Activated naive CD4-positive, alpha-beta T cell treated with anti-CD3 and anti-CD28 coated beads, Interleukin-2, amount 50 U/mL, for 72 hours (primary cell): ENCODE data around the gene RAPGEF4. TPM values are rescaled to one million over a fixed set of nuclear protein-coding genes. Genes with fewer than 3 reads are reported as not detected.

Experiments
- ATAC-seq, 2 donors: fragments of 150-1000 bp; cut with Tn5 transposase; 2 replicates each; pipeline ENCODE4 v1.10.0; 2021; ENCODE audit warnings: mild to moderate bottlenecking in 2 of 2, moderate library complexity in 2 of 2
- DNase-seq, 2 donors: peaks; one replicate each; pipeline ENCODE4 v3.0.0; 2021 to 2022; ENCODE audit warnings: low spot score in 2 of 2
- H3K27ac Mint-ChIP-seq, 2 donors: one replicate each; pipeline ENCODE4 v1.8.0; 2022; ENCODE audit warnings: mild to moderate bottlenecking in 2 of 2, mixed read lengths in 2 of 2
- H3K36me3 Mint-ChIP-seq, 2 donors: one replicate each; pipeline ENCODE4 v1.8.0; 2022; ENCODE audit warnings: mixed read lengths in 2 of 2
- H3K9me3 Mint-ChIP-seq, 2 donors: one replicate each; pipeline ENCODE4 v1.8.0; 2022; ENCODE audit warnings: mixed read lengths in 2 of 2
- total RNA-seq, 2 donors: library from RNA; stranded (reverse); gene quantifications; one replicate each; pipeline ENCODE4 v1.2.3, GENCODE V29; 2022

The RAPGEF4 gene
- total RNA-seq, 2 donors from 2014 or later, result 1.0 to 1.3 TPM

DNA sequence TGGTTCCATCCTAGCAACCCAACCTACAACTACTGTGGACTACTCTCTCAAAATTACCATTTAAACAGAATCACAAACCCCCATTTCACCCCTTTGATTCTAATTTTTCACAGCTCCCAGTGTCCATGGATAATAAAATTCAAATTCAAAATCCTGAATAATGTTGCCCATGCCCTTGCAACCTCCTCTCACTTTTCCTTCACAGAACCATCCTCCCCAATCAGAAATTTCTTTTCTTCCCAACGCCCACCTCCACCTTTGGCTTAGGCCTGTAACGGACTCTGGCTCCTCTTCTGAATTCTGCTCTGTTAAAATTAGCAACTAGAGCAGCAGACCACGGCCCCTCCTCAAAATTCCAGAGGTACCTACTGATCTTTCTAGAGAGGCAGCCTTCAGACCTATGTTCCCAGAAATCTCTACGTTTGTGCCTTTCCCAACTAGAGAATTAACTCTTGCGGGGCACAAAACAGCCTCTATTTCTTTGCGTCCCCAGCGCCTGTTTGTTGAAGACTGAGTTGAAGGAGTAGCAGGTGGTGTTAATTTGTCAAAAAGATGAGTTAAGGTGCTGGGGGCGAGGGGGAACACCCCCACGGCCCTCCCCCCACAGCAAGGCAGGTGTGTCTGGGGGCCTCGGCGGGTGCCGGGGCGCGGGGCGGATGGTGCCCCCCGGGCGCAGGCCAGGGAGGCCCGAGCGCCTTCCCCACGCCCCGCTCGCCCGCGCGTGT is 339.6 kb downstream of the RAPGEF4 start:
- ATAC-seq, result no peak
- Mint-ChIP-seq H3K36me3 (peaks cover 9 to 12% of the 10 kb centered on the region in 2 donors), H3K9me3 (no peaks in the 10 kb centered on the region), H3K27ac (peak overlapping the region in 1 of 2 donors; percentile 7)
- DNase-seq, result no peak

DNA sequence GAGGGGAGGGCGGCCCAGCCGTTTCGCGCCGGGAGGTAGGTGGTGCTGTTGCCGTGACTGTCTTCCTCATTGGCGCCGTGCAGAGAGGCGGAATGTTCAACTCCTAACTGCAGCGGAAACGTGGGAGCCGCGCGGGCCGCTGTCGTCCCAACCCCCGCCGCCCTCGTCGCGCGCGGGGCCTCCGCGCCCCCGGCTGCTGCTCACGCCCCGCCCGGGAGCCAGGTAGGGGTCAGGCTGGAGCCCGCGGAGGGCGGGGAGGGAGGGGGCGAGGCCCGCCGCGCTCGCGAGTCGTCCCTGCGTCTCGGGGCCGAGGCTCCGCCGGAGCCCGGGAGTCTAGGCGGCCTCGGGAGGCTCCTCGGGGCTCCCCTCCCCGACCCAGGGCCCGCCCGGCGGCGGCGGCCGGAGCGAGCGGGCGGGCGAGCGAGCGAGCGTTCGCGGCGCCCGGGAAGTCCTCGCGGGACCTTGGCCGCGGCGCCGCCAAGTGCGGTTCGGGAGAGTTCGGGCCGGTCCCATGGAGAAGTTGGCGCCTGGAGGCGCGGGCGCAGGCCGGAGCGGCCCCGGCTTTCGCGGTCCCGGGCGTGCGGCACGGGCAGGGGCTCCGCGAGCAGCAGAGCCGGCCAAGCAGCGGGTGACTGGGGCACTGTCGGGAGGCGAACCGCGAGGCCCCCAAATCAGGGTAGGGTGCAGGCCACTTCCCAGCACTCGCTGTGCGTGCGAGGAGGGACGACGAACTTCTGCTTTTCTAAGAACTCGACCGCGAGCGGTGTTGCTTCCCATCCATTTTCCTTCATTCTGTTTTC is 340.3 kb downstream of the RAPGEF4 start, which contains the start of gene MAP3K20:
Gene MAP3K20 (plus strand): TSS at position 66 of the 800 bp plus-strand sequence. CDS start 15,186 bp downstream, outside the sequence.
- Mint-ChIP-seq H3K36me3 (peaks cover 9 to 12% of the 10 kb centered on the region in 2 donors), H3K9me3 (no peaks in the 10 kb centered on the region), H3K27ac (peak within 1 kb of the TSS; percentile 31 to 49)
- peak; percentile 55 to 58 for DNase-seq
- peak; percentile 79 to 89 for ATAC-seq

DNA sequence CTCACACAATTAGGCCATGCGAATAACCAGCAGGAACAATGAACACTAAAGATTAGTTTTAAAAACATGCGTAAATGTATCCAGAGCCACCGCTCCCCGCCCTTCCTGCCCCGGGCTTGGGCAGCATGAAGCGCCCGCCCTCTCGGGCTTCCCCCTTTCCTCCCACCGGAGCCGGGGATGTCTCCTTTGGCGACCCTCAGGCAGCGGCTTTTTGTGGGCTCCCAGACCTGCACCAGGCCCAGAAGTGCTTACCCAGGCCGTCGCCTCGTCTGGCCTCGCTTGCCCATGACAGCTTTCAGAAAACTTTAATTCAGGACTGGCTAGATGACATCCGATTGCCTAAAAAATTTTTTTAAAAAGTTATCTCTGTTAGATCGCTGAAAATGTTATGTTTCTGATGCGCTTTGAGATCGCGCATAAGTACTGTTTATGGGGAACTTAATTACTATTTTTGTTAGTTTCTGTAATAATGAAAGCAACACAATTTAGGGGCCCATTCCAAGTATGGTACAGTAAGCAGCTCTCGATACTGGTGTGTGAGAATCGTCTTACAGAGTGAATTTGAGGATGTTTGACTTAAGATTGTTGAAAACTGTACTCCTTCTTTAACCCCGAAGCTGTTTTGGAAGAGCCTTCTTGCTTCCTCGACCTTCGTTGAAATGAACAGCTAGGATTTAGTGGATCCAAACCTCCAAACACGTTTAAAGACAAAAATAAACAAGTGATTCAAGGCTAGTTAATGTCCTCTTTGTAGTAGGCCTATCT is 341.1 kb downstream of the RAPGEF4 start:
- no peaks in the 10 kb centered on the region for H3K9me3 Mint-ChIP-seq
- ATAC-seq, result peak; percentile 12 to 39
- no peak for DNase-seq
- peaks cover 9 to 12% of the 10 kb centered on the region in 2 donors for H3K36me3 Mint-ChIP-seq
- H3K27ac Mint-ChIP-seq, result peak overlapping the region; percentile 31 to 49

DNA sequence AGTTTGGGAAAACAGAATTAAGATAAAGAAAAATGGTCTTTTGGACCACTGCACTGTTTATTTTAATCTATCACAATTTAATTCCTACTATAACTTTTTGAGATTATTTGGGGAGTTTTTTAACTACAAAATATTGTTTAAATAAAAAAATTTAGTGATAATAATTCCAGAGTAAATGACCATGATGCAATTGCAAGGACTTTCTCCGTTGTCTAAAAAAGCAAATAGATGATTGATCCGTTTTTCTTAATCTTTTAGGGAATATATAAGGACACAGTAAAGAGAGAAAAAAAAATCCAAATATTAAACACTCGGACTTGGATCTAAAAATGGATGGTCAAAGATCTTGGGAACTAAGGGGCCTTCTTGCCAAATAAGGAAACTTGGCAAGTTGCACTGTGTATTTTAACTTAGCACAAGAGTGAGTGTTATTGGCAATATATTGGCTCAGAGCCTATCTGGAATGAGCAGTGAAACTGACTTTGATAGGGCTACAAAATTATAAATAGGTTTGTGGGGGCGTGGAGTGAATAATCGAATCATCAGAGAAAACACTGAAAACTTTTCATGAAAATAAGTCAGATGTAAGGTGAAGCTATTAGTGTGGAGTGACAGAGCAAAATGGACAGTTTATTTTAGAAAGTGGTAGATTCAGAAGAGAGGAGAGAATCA is 342.0 kb downstream of the RAPGEF4 start:
- H3K36me3 Mint-ChIP-seq, result peaks cover 9 to 16% of the 10 kb centered on the region in 2 donors
- no peaks in the 10 kb centered on the region for H3K9me3 Mint-ChIP-seq
- no peak for DNase-seq
- no peak overlapping the region for H3K27ac Mint-ChIP-seq
- ATAC-seq, result no peak

DNA sequence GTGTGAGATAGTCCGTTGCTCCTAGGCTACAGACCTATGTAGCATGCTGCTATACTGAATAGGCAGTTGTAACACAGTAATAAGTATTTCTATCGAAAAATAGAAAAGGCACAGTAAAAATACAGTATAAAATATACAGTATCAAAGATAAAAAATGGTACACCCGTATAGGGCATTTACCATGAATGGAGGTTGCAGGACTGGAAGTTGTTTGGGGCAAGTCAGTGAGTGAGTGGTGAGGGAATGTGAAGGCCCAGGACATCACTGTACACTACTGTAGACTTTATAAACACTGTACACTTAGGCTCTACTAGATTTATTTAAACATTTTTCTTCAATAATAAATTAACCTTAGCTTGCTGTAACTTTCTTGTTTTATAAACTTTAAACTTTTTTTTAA is 343.5 kb downstream of the RAPGEF4 start:
- H3K27ac Mint-ChIP-seq, result no peak overlapping the region
- ATAC-seq (no peak), DNase-seq (no peak)
- H3K9me3 Mint-ChIP-seq, result no peaks in the 10 kb centered on the region
- peaks cover 9 to 16% of the 10 kb centered on the region in 2 donors for H3K36me3 Mint-ChIP-seq

DNA sequence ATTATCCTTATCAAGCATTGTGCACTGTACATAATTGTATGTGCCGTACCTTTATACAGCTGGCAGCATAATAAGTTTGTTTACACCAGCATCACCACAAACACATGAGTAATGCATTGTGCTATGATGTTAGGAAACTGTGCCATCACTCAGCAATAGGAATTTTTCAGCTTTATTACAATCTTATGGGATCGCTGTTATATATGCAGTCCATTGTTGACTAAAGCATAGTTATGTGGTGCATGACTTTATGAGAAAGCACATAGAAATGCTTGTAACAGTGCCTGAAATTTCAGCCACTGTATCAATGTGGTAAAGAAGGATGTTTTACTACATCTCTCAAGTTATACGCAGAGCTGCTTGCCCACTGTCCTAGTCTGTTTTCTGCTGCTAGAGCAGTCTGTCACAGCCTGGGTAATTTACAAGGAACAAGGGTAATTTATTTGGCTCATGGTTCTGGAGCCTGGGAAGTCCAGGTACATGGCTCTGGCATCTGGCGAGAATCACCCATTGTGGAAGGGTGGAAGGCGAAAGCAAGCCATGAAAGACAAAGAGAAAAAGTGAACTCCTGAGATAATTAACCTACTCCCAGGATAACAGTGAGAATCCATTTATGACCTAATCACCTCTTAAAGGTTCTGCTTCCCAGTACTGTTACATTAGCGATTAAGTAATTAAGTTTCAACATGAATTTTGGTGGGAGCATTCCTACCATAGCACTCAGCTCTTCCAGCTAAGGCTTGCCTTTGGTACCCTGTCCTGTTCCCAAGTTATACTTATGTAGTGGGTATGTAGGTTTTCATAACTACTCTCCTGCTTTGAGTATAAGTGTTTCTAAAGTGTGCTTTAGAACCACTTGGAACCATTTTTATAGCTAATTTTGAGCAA is 344.6 kb downstream of the RAPGEF4 start:
- Mint-ChIP-seq H3K9me3 (no peaks in the 10 kb centered on the region), H3K27ac (no peak overlapping the region), H3K36me3 (peaks cover 9 to 11% of the 10 kb centered on the region in 2 donors)
- ATAC-seq, result no peak
- DNase-seq, result no peak

DNA sequence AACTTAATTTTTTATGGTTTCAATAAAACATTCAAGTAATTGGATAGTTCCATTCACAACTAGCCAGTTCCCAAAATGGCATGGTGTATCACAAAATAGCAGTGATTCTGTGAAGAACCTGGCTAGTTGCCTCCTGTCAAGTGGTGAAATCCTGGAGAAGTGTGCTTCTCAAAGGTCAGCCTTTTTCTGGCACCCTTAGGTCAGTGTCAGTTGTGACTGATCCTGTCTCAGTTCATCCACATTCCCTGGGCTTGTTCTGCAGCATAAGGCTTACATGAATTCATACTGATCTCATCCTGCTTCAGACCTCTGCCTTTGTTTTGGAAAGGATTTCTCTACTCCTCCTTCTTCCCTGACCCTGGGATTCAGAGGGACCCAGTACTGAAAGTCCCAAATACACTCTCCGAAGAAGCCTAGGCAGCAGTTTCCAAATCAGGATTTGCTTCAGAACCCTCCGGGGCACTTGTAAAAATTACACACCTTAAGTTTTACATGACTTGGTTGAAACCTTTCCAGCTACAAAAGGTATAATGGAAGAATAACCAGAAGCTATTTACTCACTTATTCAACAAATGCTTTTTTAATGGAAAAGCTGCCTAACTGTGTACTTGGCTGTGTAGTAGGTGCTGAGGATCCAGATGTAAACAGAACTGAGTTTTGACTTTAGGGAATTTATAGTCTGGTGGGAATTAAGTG is 351.0 kb downstream of the RAPGEF4 start:
- peaks cover 0 to 4% of the 10 kb centered on the region in 2 donors for H3K36me3 Mint-ChIP-seq
- DNase-seq (no peak), ATAC-seq (no peak)
- no peaks in the 10 kb centered on the region for H3K9me3 Mint-ChIP-seq
- H3K27ac Mint-ChIP-seq, result no peak overlapping the region

DNA sequence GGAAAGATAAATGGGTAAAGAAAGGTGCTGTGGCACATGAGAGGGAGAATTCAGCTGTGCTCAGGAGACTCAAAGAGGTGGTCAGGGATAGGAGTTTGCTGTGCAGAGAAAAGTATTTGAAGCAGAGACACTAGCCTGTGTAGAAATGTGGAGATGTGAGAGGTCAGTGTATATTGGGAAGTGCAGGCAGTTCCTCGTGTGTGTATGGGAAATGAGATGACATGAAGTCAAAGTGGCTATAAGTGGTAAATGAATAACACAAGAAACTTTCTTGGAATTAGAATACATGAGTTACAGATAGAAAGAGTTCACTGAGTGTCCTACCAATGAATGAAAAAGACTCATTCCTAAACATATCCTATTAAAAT is 351.6 kb downstream of the RAPGEF4 start:
- ATAC-seq (no peak), DNase-seq (no peak)
- H3K9me3 Mint-ChIP-seq, result no peaks in the 10 kb centered on the region
- H3K27ac Mint-ChIP-seq, result no peak overlapping the region
- H3K36me3 Mint-ChIP-seq, result peaks cover 0 to 4% of the 10 kb centered on the region in 2 donors

DNA sequence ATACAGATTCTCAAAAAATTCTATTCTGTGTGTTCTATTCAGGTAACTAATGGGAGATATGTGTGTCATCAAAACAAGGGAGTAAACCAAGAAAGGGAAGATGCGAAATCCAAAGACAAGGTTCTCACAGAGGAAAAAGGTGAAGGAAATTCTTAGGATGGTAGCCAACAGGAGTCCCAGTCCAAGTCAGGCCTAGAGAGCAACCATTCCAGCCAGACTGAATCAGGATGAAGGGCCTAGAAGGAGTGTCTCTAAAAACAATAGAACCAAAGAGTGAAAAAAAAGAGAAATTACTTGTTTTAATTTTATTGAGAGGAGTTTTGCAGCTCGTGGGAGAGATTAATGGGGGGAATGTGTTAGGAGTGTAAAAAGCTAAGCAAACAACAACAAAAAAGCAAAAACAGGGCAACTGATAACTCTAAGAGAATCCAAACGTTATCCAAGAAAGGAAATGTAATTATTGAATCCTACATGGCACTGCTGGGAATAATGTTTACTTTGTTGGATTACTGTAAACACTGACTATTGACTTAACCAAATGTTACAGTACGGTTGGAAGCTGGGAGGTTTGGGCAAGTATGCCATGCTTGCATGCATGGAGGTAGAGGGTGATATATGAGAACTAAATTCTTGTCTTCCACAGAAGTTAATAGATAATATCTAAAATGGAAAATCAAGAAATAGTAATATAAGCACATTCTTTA is 352.3 kb downstream of the RAPGEF4 start:
- no peak for ATAC-seq
- Mint-ChIP-seq H3K36me3 (no peaks in the 10 kb centered on the region), H3K27ac (no peak overlapping the region), H3K9me3 (no peaks in the 10 kb centered on the region)
- no peak for DNase-seq

DNA sequence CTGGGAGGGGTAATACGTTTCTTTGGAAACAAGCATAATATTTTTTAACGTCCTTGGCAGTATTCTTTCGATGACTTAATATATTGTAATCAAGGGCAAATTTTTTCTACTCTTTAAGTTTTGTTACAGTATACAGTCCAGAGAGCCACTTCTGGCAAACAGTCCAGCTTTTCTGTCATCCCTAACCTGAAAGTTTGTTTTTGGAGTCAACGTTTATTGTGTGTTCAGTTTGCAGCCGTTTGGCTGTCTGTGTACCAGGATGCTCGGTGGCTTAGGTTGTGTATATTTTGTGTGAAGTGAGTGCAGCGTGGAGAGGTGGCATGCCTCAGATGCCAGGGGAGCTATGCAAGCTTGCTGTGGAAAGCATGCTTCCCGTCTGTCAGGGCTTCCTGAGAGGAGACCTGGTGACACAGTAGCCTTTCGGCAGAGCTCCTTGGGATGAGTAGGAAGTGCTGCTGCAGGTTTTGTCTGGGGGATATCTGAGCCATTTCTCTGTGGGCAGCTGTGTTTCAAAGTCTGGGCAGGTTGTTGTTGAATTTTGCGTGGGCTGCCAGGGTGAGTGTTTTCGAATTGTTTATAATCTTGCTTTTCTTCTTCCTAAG is 354.7 kb downstream of the RAPGEF4 start:
- H3K36me3 Mint-ChIP-seq, result no peaks in the 10 kb centered on the region
- no peak for ATAC-seq

DNA sequence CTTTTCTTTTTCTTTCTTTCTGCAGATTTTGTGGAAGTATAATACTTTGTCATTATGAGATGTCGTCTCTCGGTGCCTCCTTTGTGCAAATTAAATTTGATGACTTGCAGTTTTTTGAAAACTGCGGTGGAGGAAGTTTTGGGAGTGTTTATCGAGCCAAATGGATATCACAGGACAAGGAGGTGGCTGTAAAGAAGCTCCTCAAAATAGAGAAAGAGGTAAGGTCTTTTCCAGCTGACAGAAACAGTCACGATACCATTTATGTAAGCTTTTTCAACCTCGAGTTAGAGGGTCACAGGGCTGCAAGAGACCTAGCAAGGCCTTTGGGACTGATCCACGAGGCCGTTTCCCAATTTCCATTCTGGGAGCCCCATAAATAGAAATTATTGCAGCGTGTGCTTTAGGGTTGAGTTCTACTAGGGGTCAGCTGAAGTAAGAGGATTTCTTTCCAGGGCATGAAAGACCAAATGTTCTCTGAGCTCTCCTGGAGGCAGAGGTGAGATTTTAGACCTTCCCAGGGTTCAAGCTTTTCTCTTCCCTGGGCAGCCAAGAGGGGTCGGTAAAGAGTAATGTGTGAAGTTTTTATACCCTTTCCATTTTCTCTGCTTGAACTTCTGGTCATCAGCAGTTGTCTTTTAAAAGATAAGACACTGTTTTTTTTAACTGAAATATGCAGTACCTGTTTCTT is 355.5 kb downstream of the RAPGEF4 start:
- no peak for DNase-seq
- no peaks in the 10 kb centered on the region for H3K9me3 Mint-ChIP-seq
- H3K36me3 Mint-ChIP-seq, result no peaks in the 10 kb centered on the region
- no peak for ATAC-seq
- no peak overlapping the region for H3K27ac Mint-ChIP-seq

More for the DNA sequence above, 354.7 kb downstream of the RAPGEF4 start:
- DNase-seq, result no peak
- Mint-ChIP-seq H3K27ac (no peak overlapping the region), H3K9me3 (no peaks in the 10 kb centered on the region)

DNA sequence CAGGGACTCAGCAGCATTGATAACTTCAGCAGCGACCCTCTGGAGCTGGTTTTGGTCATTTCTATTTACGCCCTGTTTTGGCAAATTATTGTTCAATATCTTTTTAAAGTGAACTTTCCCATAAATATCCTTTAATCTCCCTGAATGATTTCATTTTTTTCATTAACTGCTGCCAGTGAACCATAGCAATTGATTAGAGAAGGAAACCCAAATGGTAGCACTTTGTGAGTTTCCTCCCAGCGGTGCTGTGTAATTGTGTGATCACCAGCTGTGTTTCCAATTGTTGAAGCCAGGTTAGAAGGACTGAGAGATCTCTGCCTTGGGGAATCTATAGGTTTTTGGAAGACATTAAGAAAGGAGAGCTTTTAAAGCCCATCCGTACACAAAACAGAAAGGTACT is 356.3 kb downstream of the RAPGEF4 start:
- Mint-ChIP-seq H3K9me3 (no peaks in the 10 kb centered on the region), H3K27ac (no peak overlapping the region), H3K36me3 (no peaks in the 10 kb centered on the region)
- ATAC-seq (no peak), DNase-seq (no peak)

DNA sequence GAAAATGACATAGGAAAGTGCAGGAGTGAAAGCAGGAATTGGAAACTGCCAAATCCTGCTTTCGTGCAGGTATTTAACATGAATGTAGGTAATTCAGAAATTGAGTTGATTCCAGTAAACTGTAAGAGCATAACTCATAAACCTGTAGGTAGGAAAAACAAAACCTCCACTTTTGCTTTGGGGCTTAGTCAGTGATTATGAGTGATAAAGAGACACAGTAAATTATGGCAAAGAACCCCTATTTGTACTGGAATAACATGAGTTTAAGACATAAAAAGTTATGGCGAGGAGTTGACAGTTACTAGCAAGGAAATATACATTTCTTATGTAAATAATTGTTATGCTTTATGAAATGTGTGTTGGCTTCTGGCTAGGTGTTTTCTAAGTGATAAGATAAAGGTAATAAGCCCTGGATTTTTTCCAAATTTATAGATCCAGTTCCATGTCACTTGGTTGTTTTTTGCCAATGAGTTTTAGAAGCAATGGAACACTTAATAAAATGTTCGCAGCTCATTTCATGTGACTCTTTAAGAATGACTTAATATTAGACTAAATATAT is 357.3 kb downstream of the RAPGEF4 start:
- DNase-seq (no peak), ATAC-seq (no peak)
- Mint-ChIP-seq H3K27ac (no peak overlapping the region), H3K36me3 (no peaks in the 10 kb centered on the region), H3K9me3 (no peaks in the 10 kb centered on the region)
